LoVo (cell line): ENCODE measurements around the gene CMTM5.

ENCODE experiments used
- DNase-seq: peaks from one replicate; pipeline ENCODE4 v3.0.0-alpha.2; 2016; ENCODE audit warnings: low spot score

The CMTM5 gene, protein sequence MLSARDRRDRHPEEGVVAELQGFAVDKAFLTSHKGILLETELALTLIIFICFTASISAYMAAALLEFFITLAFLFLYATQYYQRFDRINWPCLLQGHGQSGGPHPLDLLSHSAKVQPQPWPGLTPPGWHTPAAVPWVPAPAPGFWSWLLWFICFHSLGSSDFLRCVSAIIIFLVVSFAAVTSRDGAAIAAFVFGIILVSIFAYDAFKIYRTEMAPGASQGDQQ

GRCh38 chr14:23376482-23377197 lies at the start of gene CMTM5:
TSS of gene CMTM5 (plus strand) at chr14:23377046. CDS start at chr14:23377252, 206 bp downstream.
- DNase-seq = no peak

- DNase-seq = peak; percentile 79
Measured at GRCh38 chr14:23327947-23328744, 48.7 kb upstream of the CMTM5 start.

- DNase-seq = no peak
Measured at GRCh38 chr14:23335623-23336022, 41.2 kb upstream of the CMTM5 start.

GRCh38 chr14:23339506-23340268 lies 37.2 kb upstream of the CMTM5 start:
- DNase-seq = no peak

- DNase-seq = no peak
Measured at GRCh38 chr14:23344481-23344880, 32.4 kb upstream of the CMTM5 start.

- DNase-seq = no peak
Measured at GRCh38 chr14:23345987-23346692, 30.7 kb upstream of the CMTM5 start.

DNA sequence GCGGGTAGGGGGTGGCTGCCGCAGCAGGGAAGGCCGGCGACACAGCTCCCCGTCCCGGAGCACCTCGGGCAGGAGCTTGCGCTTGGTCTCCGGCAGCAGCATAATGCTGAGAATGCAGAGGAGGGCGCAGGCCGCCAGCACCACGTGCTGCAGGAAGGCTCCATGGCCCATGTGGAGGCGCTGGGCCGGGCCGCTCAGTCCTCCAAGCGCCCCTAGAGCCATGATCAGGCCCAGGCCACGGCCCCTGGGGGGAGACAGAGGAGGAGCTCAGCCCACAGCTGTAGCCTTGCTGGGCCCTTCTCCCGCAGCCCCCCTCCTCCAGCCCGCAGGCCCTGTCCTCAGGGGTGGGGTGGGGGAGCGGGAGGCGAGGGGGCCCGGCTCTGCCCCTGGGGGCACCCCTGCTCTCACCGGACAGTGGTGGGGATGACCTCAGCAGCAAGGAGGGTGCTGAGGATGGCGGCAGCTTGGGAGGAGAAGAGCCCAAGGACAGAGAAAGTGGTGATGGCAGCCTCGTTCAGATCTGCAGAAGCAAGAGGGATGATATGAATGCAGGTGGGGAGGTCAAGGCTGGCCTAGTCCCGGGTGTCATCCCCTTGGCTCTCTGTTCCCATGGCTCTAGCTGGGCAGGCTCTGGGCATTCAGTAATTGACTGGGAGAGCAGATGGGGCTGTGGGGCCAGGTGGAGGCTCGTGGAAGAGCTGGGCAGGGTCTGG lies 30.0 kb upstream of the CMTM5 start:
- no peak for DNase-seq

DNA sequence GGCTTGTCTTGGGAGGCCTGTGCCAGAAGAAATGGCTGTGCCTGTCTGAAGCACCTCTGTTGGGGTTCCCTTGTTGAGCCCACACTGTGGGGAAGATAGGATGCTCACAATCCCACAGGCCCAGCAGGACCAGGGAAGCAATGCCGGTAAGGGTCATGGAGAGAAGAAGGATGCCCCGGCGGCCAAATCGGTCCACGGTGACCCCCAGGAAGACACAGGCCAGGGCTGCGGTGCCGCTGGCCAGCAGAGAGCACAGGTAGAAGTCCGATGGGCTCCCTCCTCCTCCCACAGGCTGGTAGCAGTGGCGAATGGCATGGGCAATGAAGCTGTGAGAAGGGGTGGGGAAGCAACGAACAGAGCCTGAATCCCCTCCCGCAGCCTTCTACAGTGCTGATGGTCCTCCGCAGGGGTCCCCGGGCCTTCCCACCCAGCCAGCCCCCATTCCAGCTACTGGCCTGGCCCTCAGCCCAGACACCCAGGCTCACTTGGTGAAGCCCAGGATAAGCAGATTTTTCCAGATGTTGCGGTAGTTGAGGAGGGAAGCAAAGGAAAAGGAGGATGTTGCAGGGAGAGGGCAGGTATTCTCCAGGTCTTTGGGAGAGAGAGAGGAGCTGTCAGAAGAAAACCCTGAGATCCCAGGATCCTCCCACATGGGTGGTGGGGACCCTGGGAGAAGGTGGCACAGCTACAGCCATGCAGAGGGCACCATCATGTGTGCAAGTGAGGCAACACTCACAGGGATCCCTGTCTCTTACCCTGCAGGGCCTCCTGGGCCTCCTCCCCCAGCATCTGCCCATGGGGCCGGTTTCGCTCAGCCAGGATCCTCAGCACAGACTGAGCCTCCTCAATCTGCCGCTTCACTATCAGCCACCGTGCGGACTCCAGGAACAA lies 29.2 kb upstream of the CMTM5 start:
- no peak for DNase-seq

- no peak for DNase-seq
Measured at GRCh38 chr14:23348297-23348655, 28.6 kb upstream of the CMTM5 start.

DNA sequence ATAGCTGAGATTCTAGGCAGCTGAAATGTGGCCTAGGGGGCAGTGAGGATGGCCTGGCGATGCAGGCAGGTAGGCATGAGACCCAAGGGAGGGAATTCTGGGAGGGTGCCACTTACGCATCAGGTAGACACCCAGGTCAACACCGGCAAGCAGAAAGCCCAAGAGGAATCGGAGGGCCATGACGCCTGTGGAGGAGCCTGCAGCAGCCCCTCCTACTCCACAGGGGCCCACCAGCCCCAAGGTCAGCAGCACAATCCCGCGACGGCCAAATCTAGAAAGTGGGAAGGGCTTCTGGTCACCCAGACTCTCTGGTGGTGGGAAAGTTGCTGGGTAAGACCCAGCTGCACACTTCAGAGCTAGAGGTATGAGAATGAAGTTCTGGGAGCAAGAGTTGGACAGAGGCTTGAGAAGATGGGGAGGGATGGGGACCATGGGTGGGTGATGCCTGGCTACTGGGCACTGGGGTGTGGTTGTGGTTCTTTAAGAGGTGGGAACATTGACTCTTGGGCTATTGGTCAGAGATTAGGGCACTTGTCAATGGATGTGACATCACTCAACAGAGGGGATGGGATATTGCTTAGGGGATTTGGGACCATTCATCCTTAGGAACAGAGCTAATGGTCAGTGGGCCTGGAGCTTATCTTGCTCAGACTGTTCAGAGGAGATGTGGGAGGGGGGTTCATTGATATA lies 27.5 kb upstream of the CMTM5 start:
- no peak for DNase-seq

DNA sequence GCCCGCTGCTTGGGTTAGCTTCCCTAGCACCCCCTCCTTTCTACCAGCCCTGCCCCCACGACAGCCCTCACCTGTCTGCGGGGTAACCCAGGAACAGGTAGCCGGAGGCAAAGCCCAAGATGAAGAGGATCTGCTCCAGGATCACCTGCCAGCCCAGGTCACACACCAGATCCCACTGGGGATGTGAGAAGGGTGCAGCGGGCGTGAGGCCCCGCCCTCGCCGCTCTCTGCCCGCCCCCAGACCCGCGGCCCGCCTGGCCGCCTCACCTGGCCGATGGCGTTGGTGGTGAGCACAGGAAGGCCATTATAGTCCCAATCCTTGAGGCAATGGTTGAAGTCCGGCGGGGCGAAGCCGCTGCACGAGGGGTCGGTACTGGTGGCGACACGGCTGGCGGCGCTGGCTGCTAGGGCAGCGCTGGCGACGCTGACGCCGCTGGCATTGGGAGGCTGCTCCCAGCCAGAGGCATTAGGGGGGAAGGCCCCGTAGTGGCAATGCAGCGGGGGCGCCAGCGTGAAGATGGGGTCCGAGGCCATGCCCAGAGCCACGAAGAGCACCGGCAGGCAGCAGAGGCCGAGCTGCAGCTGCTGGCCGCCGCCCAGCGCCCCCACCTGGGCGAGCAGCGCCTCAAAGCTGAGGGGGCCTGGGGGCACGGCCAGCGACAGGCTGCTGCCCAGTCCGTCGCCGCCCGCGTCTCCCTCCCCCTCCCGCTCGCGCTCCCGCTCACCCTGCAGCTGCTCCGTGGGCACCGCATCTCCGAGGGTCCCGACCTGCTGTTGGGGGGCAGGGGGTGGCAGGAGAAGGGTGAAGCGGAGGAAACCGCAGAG lies 25.0 kb upstream of the CMTM5 start:
- no peak for DNase-seq

- no peak for DNase-seq
Measured at GRCh38 chr14:23352506-23353432, 24.1 kb upstream of the CMTM5 start, which contains the start of gene SLC22A17. TSS of gene SLC22A17 (minus strand) at chr14:23352887.

DNA sequence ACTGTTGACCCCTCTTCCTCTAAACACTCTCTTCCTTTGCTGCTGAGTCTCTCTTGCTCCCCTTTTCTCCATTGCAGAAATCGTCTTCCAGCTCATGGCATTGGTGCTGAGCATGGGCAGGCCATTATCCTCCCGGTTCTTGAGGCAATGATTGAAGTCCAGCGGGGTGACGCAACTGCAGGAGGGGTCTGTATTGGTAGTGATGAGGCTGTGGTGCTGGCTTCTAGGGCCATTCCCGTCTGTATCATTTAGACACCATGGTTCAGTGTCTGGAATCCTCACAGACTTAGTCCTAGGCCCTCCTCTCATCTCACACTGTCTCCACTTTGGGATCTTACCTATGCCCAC lies 23.4 kb upstream of the CMTM5 start:
- DNase-seq = no peak

DNA sequence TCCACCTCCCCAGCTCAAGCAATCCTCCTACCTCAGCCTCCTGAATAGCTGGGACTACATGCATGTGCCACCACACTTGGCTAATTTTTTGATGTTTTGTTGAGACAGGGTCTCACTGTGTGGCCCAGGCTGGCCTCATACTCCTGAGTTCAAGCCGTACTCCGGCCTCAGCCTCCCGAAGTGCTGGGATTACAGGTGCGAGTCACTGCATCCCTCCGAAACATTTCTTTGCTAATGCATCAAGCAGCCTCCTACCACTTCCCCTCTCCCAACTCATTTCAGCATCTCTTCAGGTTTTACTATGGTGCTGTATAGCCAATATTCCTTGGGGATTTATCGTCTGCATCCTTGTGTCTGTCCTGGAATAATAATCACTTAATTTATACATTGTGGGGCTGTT lies 21.9 kb upstream of the CMTM5 start:
- DNase-seq = no peak

DNA sequence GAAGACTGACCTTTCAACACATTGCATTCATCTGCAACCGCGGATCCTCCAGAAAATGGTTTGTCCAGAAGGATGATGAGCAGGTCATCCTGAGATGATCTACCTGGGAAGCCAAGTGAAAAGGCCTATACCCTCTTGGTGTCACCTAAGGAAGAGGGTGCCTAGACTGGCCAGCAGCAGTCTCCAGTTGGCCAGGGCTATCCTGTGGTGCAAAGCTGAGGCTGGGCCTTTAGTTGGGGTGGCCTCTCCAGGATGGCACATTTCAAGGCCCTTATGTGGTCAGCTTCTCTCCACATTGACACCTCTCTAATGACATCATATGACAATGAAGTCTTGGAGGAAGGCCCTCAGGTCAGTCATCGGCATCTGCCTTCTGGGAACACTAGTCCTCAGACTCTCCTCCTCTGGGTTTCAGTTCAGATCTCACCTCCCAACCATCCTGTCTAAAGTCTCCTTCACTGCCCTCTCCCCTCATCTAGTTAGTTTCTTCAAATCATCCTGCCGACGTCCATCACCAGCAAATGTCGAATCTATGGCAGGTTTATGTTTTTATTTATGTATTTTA lies 20.9 kb upstream of the CMTM5 start:
- DNase-seq = no peak

DNA sequence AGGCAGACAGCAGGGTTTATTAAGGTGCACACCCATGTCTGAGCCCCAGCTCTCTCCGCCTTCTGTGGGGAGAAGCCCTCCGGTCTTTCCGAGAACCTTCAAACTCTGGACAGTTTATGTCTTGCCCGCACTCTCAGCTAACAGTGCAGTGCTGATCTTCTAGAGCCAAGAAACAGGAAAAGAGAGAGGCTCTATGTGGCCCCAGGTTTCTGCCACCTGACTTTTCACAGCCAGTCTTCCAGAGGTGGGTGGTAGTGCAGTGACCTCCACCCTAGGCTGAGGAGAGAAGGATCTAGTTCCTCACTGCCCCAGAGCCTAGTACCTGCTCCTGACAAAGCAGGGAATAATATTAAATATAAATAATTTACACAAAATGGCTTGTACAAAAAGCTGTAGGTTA lies 20.2 kb upstream of the CMTM5 start:
- DNase-seq = no peak

DNA sequence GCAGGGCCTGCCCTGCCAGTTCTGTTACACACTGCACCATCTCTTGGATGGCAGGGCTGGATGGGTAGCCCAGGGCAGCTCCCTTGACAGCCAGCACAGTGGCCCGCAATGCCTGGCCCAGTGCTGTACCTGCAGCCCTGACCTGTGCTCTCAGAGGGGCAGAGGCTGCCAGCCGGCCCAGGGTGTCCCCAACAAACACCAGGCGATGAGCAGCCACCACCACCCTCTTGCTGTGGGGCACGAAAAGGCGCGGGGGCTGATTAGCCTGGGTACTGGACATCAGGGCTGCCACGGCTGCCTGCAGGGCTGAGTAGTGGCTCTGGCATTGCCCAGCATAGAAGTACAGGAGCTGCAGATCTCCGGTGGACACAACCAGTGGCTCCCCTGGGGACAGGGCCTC lies 19.6 kb upstream of the CMTM5 start:
- DNase-seq = no peak
